IPS-20b (cell line): ENCODE results near the gene CRYGB.

Experiments used
- H3K27ac ChIP-seq: one replicate; pipeline ENCODE4 v1.5.1; 2013; ENCODE audit warnings: low read length
- H3K27me3 ChIP-seq: 2 replicates; pipeline ENCODE4 v1.6.1; 2013; ENCODE audit warnings: mild to moderate bottlenecking, low read length, inconsistent platforms; ENCODE audit not compliant: insufficient read depth
- H3K36me3 ChIP-seq: 2 replicates; pipeline ENCODE4 v1.6.1; 2013; ENCODE audit warnings: low read depth, mild to moderate bottlenecking, inconsistent platforms, low read length, moderate library complexity; ENCODE audit not compliant: insufficient read depth
- H3K4me1 ChIP-seq: 2 replicates; pipeline ENCODE4 v1.6.1; 2013; ENCODE audit warnings: mild to moderate bottlenecking, control low read depth, inconsistent platforms, low read length, moderate library complexity; ENCODE audit not compliant: insufficient read depth
- H3K4me3 ChIP-seq: 2 replicates; pipeline ENCODE4 v1.5.1; 2013; ENCODE audit warnings: mild to moderate bottlenecking, low read length, inconsistent platforms
- H3K9ac ChIP-seq: 2 replicates; pipeline ENCODE4 v1.6.1; 2013; ENCODE audit warnings: low read depth, mild to moderate bottlenecking, inconsistent platforms, low read length, moderate library complexity
- H3K9me3 ChIP-seq: 2 replicates; pipeline ENCODE4 v1.6.1; 2013; ENCODE audit warnings: mild to moderate bottlenecking, low read depth, low read length, inconsistent platforms; ENCODE audit not compliant: insufficient read depth

Gene CRYGB

DNA sequence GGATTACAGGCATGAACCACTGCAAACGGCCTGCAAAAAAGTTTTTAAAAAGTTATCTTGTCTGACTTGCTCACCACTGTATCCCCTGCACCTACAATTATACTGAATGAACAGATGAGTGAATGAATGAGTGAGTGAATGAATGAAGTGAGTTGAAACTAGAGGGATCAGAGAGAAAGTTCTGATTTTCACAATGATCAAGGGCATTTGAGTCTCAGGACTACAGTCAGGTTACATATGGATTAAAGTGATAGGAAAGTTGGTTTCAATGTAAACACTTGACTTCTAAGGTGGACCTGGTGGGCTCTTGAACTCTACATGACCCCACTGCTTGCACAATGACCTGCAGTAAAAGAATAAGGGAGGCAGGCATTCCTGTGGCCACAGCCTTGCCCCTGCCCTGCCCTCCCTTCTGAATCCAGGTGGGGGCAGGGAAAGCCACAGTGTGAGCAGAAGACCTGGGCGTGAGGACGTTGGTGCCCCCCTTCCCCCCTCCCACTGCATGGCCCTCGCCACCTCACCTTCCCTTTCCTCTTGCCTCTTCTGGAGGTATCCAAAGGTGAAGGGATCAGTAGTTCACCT, 33.2 kb upstream of the CRYGB start:
- Histone ChIP-seq H3K4me3 (no peak overlapping the region), H3K9me3 (no peaks in the 10 kb centered on the region), H3K27ac (no peak overlapping the region), H3K4me1 (peaks cover 7% of the 10 kb centered on the region; the same call in 1 of the 2 replicates), H3K27me3 (no peaks in the 10 kb centered on the region), H3K9ac (no peak overlapping the region), H3K36me3 (no peaks in the 10 kb centered on the region)

DNA sequence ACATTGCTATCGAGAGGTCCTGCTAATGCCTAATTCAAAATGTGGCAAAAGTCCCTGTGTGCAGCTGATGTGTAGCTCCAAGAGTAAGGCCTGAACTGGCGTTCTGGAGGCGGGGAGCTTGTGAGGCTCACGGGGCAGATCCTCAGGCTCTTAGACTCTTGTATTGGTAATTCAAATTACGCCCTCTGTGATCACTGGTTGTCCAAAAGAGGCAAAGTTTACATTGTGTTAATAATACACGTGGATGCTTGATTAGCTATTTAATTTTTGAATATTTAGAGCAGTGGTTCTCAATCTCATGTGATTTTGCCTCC, 29.8 kb upstream of the CRYGB start:
- H3K36me3 ChIP-seq, result no peaks in the 10 kb centered on the region
- H3K4me3 ChIP-seq, result no peak overlapping the region
- H3K27me3 ChIP-seq, result no peaks in the 10 kb centered on the region
- no peaks in the 10 kb centered on the region for H3K9me3 ChIP-seq
- no peaks in the 10 kb centered on the region for H3K4me1 ChIP-seq
- H3K27ac ChIP-seq, result no peak overlapping the region
- no peak overlapping the region for H3K9ac ChIP-seq

DNA sequence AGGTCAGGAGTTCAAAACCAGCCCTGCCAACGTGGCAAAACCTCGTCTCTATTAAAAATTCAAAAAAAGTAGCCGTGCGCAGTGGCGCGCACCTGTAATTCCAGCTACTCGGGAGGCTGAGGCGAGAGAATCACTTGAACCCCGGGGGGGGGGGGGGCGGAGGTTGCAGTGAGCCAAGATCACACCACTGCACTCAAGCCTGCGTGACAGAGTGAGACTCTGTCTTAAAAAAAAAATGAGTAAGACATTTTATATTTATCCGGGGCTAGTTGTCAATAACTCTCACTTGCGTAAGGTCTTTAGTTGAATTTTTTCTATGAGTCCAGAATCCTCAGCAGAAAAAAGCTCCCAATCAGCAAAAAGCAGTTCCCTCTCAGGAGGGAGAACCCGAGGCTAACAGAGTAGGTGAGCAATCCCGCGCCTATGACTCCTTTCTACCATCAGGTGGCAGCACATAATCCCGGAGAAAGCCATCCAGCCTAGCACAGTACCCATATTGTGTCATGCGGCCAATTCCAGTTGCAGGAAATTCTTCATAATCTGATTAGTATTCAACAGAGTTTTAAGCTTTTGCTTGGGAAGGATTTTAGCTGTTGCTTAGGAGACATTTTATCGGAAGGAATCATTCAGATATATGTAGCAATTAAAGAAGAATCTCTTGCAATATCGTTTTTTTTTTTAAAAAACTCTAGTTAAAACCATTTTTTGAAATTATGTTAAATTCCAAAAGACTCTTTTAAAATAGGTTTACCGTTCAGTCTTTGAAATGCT, 29.3 kb upstream of the CRYGB start:
- H3K27me3 ChIP-seq, result no peaks in the 10 kb centered on the region
- no peak overlapping the region for H3K27ac ChIP-seq
- H3K9ac ChIP-seq, result no peak overlapping the region
- H3K4me1 ChIP-seq, result no peaks in the 10 kb centered on the region
- no peaks in the 10 kb centered on the region for H3K9me3 ChIP-seq
- no peak overlapping the region for H3K4me3 ChIP-seq
- H3K36me3 ChIP-seq, result no peaks in the 10 kb centered on the region

DNA sequence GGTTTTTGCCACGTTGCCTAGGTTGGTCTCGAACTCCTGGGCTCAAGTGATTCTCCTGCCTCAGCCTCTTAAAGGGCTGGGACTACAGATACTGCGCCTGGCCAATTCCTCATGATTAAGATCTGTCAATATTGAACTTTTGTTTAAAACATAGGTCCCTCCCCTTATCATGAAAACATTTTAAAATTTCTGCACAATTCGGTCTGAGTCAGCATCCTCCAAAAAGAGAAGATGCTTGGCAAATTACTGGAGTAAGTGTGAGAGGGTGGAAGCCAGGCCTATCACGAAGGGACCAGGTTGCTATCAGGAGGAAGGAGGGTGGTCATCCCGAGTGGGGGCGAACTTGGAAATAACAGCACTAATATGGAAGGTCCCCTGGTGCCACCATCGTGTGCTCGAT, 28.2 kb upstream of the CRYGB start:
- Histone ChIP-seq H3K36me3 (no peaks in the 10 kb centered on the region), H3K27ac (no peak overlapping the region), H3K4me3 (no peak overlapping the region), H3K4me1 (no peaks in the 10 kb centered on the region), H3K27me3 (no peaks in the 10 kb centered on the region), H3K9ac (no peak overlapping the region), H3K9me3 (no peaks in the 10 kb centered on the region)

DNA sequence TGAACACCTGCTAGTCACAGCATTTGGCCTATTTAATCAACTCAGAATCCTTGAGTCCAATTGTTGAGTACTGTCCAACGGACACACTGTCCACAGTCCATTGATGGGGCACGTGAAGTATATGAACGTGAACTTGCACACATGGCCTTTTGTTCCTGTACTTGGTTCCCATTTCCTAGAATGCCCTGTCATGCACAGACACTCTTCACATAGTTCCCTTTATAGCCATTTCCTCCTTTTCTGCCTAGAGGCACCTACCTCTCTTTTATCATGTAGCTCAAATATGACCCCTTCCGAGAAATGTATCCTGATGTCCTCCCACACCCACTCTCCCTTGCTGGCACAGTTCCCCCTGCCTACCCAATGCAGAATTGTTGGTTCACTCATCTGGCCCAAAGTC, 26.2 kb upstream of the CRYGB start:
- Histone ChIP-seq H3K9ac (no peak overlapping the region), H3K27ac (no peak overlapping the region), H3K9me3 (no peaks in the 10 kb centered on the region), H3K4me1 (no peaks in the 10 kb centered on the region), H3K4me3 (no peak overlapping the region), H3K36me3 (no peaks in the 10 kb centered on the region), H3K27me3 (no peaks in the 10 kb centered on the region)

DNA sequence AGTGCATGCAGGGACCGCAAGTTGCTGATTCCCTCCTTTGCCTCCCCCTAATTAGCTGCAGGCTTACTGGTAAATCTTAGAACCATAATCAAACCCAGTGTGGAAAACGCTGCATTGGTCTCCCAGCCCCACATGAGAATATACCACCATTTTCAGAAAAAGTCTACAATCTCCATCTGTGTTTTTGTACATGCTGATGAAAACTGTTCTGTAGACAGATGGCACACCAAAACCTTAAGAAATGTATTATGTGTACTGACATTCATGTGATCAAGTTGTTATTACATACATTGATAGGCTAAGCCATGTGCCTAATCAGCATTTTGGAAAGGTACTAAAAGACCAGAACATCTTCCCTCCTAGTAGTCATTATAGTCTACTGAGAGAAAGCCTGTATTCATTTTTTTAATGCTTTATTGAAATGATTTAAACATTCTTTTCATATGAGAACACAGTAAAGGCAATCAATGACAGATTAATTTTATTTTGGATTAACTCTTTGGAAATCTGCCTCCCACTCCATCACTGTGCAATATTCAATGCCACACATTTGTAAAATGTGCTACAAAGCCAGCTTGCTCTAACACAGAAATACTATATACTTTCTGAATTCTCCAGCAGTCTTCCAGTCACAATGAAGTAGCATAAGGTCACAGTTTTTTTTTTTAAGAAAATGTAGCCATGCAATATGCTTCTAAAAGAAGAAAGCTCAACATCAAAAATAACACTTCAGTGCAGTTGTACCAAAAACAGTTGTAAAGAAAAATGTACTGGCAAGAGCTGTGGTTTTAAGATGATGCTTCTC, 19.2 kb upstream of the CRYGB start:
- Histone ChIP-seq H3K9ac (no peak overlapping the region), H3K4me1 (peaks cover 3% of the 10 kb centered on the region; the same call in 1 of the 2 replicates), H3K36me3 (no peaks in the 10 kb centered on the region), H3K9me3 (no peaks in the 10 kb centered on the region), H3K27ac (no peak overlapping the region), H3K27me3 (no peaks in the 10 kb centered on the region), H3K4me3 (no peak overlapping the region)

DNA sequence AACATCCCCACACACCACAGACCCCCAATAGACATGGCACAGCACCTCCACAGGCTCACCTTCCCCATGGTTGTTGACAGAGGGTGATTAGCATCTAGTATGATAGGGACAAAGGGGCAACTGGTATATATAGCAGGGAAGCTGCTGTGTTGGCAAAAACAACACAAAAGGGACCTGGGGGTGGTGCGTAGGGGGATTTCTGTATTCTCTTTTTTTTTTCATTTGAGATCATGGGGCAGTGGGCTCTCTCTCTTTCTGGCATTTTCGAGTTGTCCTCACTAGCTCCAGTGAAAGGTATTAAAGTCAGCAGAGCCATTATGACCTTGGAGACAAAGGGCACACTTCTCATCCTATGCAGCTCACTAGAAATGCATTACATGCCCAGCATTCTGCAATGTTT, 17.5 kb upstream of the CRYGB start, which contains the start of gene CRYGA:
Gene CRYGA (minus strand): TSS at position 101 of the 400 bp plus-strand sequence. CDS start 33 bp downstream, at position 68.
- Histone ChIP-seq H3K36me3 (no peaks in the 10 kb centered on the region), H3K9me3 (no peaks in the 10 kb centered on the region), H3K27me3 (no peaks in the 10 kb centered on the region), H3K4me1 (peaks cover 3% of the 10 kb centered on the region; the same call in 1 of the 2 replicates), H3K4me3 (no peak within 1 kb of the TSS), H3K27ac (no peak within 1 kb of the TSS), H3K9ac (no peak within 1 kb of the TSS)

DNA sequence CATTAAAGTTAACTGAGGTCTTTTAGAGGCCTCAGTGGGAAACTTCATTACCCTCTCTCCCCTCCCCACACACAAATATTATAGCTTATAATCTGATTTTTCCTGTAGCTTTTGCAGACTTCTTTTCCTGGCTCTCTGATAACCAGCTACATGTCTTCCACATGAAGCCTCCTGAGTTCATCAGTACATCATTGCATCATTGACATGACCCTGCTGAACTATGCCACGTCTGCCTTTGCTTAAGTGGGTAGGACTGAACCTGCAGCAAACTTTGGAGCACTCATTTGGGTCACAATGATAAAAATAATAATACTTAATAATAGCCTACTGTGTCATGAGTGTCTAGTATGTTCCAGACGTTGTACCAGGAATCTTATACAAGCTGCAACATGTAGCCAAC, 10.5 kb upstream of the CRYGB start:
- Histone ChIP-seq H3K36me3 (no peaks in the 10 kb centered on the region), H3K4me3 (no peak overlapping the region), H3K9me3 (peaks cover 4% of the 10 kb centered on the region; the same call in 1 of the 2 replicates), H3K9ac (no peak overlapping the region), H3K27me3 (no peaks in the 10 kb centered on the region), H3K4me1 (no peaks in the 10 kb centered on the region), H3K27ac (no peak overlapping the region)

DNA sequence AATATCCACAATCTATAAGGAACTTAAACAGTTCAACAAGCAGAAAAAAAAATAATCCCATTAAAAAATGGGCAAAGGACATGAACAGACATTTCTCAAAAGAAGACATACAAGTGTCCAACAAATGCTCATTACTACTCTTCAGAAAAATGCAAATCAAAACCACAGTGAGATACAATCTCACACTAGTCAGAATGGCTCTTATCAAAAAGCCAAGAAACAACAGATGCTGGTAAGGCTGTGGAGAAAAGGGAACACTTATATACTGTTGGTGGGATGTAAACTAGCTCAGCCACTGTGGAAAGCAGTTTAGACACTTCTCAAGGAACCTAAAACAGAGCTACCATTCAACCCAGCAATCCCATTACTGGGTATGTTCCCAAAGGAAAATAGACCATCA, 7.2 kb upstream of the CRYGB start:
- Histone ChIP-seq H3K27me3 (no peaks in the 10 kb centered on the region), H3K4me3 (no peak overlapping the region), H3K27ac (no peak overlapping the region), H3K9ac (no peak overlapping the region), H3K36me3 (no peaks in the 10 kb centered on the region), H3K4me1 (no peaks in the 10 kb centered on the region), H3K9me3 (peaks cover 6% of the 10 kb centered on the region; the same call in 1 of the 2 replicates)

DNA sequence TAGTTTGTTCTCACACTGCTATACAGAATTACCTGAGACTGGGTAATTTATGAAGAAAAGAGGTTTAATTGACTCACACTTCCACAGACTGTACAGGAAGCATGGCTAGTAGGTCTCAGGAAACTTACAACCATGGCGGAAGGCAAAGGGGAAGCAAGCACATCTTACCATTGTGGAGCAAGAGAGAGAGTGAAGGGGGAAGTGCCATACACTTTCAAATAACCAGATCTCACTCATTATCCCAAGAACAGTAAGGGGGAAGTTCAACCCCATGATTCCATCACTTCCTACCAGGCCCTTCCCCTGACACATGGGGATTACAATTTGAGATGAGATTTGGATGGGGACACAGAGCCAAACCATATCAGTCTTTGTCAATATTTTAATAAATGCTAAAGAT, 5.0 kb upstream of the CRYGB start:
- no peak overlapping the region for H3K27ac ChIP-seq

DNA sequence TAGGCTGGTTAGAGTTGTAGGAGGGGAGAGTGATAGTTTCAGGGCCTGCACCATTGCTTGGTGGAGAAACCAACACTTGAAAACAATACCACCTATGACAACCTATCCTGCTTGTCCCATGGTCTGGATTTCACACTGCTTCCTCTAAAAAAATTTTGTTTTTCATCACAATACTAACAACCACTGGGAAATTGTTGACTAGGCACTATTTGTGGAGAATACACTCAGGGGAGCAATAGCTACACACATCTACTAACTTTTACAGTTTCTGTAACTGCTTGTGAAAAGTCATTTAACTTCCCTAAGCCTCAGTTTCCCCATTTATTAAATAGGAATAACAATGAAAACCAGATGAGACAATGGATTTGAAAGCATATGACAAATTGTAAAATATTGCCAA, 4.1 kb upstream of the CRYGB start:
- Histone ChIP-seq H3K27ac (no peak overlapping the region), H3K9ac (no peak overlapping the region), H3K4me1 (peaks cover 3% of the 10 kb centered on the region; the same call in 1 of the 2 replicates), H3K9me3 (peaks cover 6% of the 10 kb centered on the region; the same call in 1 of the 2 replicates), H3K36me3 (no peaks in the 10 kb centered on the region), H3K4me3 (no peak overlapping the region), H3K27me3 (no peaks in the 10 kb centered on the region)

More for the DNA sequence above, 5.0 kb upstream of the CRYGB start:
- Histone ChIP-seq H3K4me3 (no peak overlapping the region), H3K9ac (no peak overlapping the region), H3K4me1 (peaks cover 1% of the 10 kb centered on the region; the same call in 1 of the 2 replicates), H3K36me3 (no peaks in the 10 kb centered on the region), H3K9me3 (peaks cover 6% of the 10 kb centered on the region; the same call in 1 of the 2 replicates), H3K27me3 (no peaks in the 10 kb centered on the region)
